H1 (cell line): ENCODE data around the gene PIK3R5. TPM values are rescaled to one million over a fixed set of nuclear protein-coding genes. Genes with fewer than 3 reads are reported as not detected.

ENCODE experiments used
- CTCF ChIA-PET: fragments of 300-600 bp; sonication (Branson Sonifier 250); formaldehyde crosslinking; loops from one replicate; lab custom pipeline; 2021; ENCODE audit not compliant: partially characterized antibody; lab: Charles Lee
- POLR2A ChIA-PET: fragments of 300-600 bp; sonication (Branson Sonifier 250); formaldehyde crosslinking; loops from one replicate; lab custom pipeline; 2021; ENCODE audit warnings: inconsistent platforms; ENCODE audit not compliant: partially characterized antibody; lab: Charles Lee
- DNase-seq, 2 experiments: peaks; one replicate each; pipeline versions ENCODE4 v3.0.0 to v3.0.0-alpha.2; 2010 to 2022; ENCODE audit warnings: low spot score in 2 of 2, low read depth in 1 of 2, mixed read lengths in 1 of 2
- FAIRE-seq: peaks from 2 replicates; lab custom pipeline; 2011; peaks lifted over from hg19 to GRCh38; lab: Jason Lieb, UNC
- H2AFZ ChIP-seq: 2 replicates; pipeline ENCODE4 v1.8.1; 2012; ENCODE audit warnings: low read length, inconsistent platforms
- H2AK5ac ChIP-seq: 2 replicates; pipeline ENCODE4 v1.6.1; 2013; ENCODE audit warnings: low read depth, low read length
- H2BK120ac ChIP-seq: replicated peaks from 2 replicates; pipeline ENCODE3; 2013; ENCODE audit warnings: low read depth, low read length, inconsistent platforms
- H2BK12ac ChIP-seq: 2 replicates; pipeline ENCODE4 v1.6.1; 2013; ENCODE audit warnings: low read depth, low read length
- H2BK15ac ChIP-seq: 2 replicates; pipeline ENCODE4 v1.6.1; 2013; ENCODE audit warnings: low read length
- H2BK20ac ChIP-seq: 2 replicates; pipeline ENCODE4 v1.6.1; 2013; ENCODE audit warnings: low read length
- H2BK5ac ChIP-seq: 2 replicates; pipeline ENCODE4 v1.6.1; 2013; ENCODE audit warnings: low read depth, low read length
- H3K14ac ChIP-seq: 2 replicates; pipeline ENCODE4 v1.6.1; 2013; ENCODE audit warnings: inconsistent platforms; ENCODE audit not compliant: insufficient read length
- H3K18ac ChIP-seq: 2 replicates; pipeline ENCODE4 v1.6.1; 2013; ENCODE audit warnings: low read length; ENCODE audit errors: extremely low read depth
- H3K23ac ChIP-seq: 2 replicates; pipeline ENCODE4 v1.6.1; 2013; ENCODE audit warnings: inconsistent platforms; ENCODE audit not compliant: insufficient read length
- H3K23me2 ChIP-seq: 2 replicates; pipeline ENCODE4 v1.6.1; 2013; ENCODE audit warnings: low read depth, low read length
- H3K27ac ChIP-seq: 2 replicates; pipeline ENCODE4 v1.6.1; 2011; ENCODE audit warnings: low read depth, low read length, inconsistent platforms
- H3K27me3 ChIP-seq, 4 experiments: replicated peaks in 1 of 4; 1 replicate in 1 of 4; 2 replicates in 3 of 4; pipeline versions ENCODE4 v1.6.1 to v1.8.1; 2011 to 2013; ENCODE audit warnings: low read length in 3 of 4, mild to moderate bottlenecking in 3 of 4, inconsistent platforms in 2 of 4, mixed read lengths in 2 of 4, moderate library complexity in 1 of 4; ENCODE audit not compliant: control insufficient read depth in 3 of 4, insufficient read depth in 3 of 4; ENCODE audit errors: extremely low read depth in 1 of 4
- H3K36me3 ChIP-seq, 4 experiments: 2 replicates each; pipeline versions ENCODE4 v1.6.1 to v1.8.1; 2011 to 2013; ENCODE audit warnings: mild to moderate bottlenecking in 4 of 4, low read length in 3 of 4, moderate library complexity in 2 of 4, control low read depth in 1 of 4, inconsistent platforms in 1 of 4; ENCODE audit not compliant: insufficient read depth in 4 of 4, control insufficient read depth in 2 of 4
- H3K4ac ChIP-seq: replicated peaks from 2 replicates; pipeline ENCODE3; 2013; ENCODE audit warnings: low read length, low read depth, mixed read lengths, inconsistent platforms; ENCODE audit not compliant: insufficient read length
- H3K4me1 ChIP-seq, 4 experiments: replicated peaks in 1 of 4; 1 replicate in 1 of 4; 2 replicates in 3 of 4; pipeline versions ENCODE4 v1.6.1 to v1.8.1; 2011 to 2013; ENCODE audit warnings: low read length in 3 of 4, inconsistent platforms in 2 of 4, mixed read lengths in 1 of 4; ENCODE audit not compliant: insufficient read depth in 4 of 4, control insufficient read depth in 3 of 4
- H3K4me2 ChIP-seq, 2 experiments: 2 replicates each; pipeline versions ENCODE4 v1.6.1 to v1.8.1; 2011 to 2013; ENCODE audit warnings: low read depth in 2 of 2, low read length in 2 of 2, control low read depth in 1 of 2, inconsistent platforms in 1 of 2, mild to moderate bottlenecking in 1 of 2; ENCODE audit not compliant: insufficient read depth in 1 of 2
- H3K4me3 ChIP-seq, 4 experiments: fragments of 200-600, 300-600 bp in 1 of 4; sonication (generic), shearing (Covaris generic), sonication (Bioruptor Twin) in 1 of 4; 2 replicates each; pipeline versions ENCODE4 v1.5.1 to v1.8.1; 2011 to 2016; ENCODE audit warnings: low read length in 4 of 4, low read depth in 3 of 4, control low read depth in 2 of 4, inconsistent platforms in 2 of 4, mild to moderate bottlenecking in 2 of 4, mixed read lengths in 1 of 4, moderate library complexity in 1 of 4; ENCODE audit not compliant: insufficient read depth in 2 of 4; ENCODE audit errors: extremely low read depth in 1 of 4
- H3K56ac ChIP-seq: replicated peaks from 2 replicates; pipeline ENCODE3; 2013; ENCODE audit warnings: low read depth, mild to moderate bottlenecking, mixed read lengths, low read length, inconsistent platforms; ENCODE audit not compliant: insufficient read length
- H3K79me1 ChIP-seq: 2 replicates; pipeline ENCODE4 v1.6.1; 2013; ENCODE audit warnings: low read depth, low read length, control low read depth
- H3K79me2 ChIP-seq, 2 experiments: 2 replicates each; pipeline versions ENCODE4 v1.6.1 to v1.8.1; 2012 to 2013; ENCODE audit warnings: low read length in 2 of 2, mild to moderate bottlenecking in 2 of 2, inconsistent platforms in 1 of 2; ENCODE audit not compliant: insufficient read depth in 2 of 2, control insufficient read depth in 1 of 2
- H3K9ac ChIP-seq, 4 experiments: replicated peaks in 1 of 4; 1 replicate in 1 of 4; 2 replicates in 3 of 4; pipeline versions ENCODE4 v1.6.1 to v1.8.1; 2011 to 2013; ENCODE audit warnings: low read depth in 3 of 4, low read length in 3 of 4, control low read depth in 2 of 4, mild to moderate bottlenecking in 2 of 4, moderate library complexity in 2 of 4, inconsistent platforms in 1 of 4; ENCODE audit errors: extremely low read depth in 1 of 4
- H3K9me3 ChIP-seq, 2 experiments: 2 replicates each; pipeline versions ENCODE4 v1.6.1 to v1.8.1; 2012 to 2013; ENCODE audit warnings: mild to moderate bottlenecking in 2 of 2, moderate library complexity in 2 of 2, control low read depth in 1 of 2, inconsistent platforms in 1 of 2, low read depth in 1 of 2, low read length in 1 of 2, mixed read lengths in 1 of 2; ENCODE audit not compliant: insufficient read depth in 2 of 2
- H4K20me1 ChIP-seq, 2 experiments: replicated peaks in 1 of 2; 2 replicates each; pipeline versions ENCODE3 to v1.8.1; 2011 to 2013; ENCODE audit warnings: inconsistent platforms in 2 of 2, low read length in 2 of 2, mild to moderate bottlenecking in 1 of 2; ENCODE audit not compliant: insufficient read depth in 2 of 2, control insufficient read depth in 1 of 2
- H4K5ac ChIP-seq: 2 replicates; pipeline ENCODE4 v1.6.1; 2013; ENCODE audit warnings: low read length, low read depth, mixed read lengths, inconsistent platforms; ENCODE audit not compliant: insufficient read length
- H4K8ac ChIP-seq: 2 replicates; pipeline ENCODE4 v1.8.0; 2013; ENCODE audit warnings: mild to moderate bottlenecking, moderate library complexity, low read length, inconsistent platforms; ENCODE audit not compliant: insufficient read depth; ENCODE audit errors: extremely low read depth
- H4K91ac ChIP-seq: replicated peaks from 2 replicates; pipeline ENCODE3; 2013; ENCODE audit warnings: low read length, mixed read lengths, inconsistent platforms; ENCODE audit not compliant: insufficient read length
- ATF3 ChIP-seq: IDR thresholded peaks from 2 replicates; pipeline ENCODE4 v1.6.1; 2011; ENCODE audit warnings: low read depth, mild to moderate bottlenecking, low read length; ENCODE audit not compliant: insufficient read depth
- BACH1 ChIP-seq: IDR thresholded peaks from 2 replicates; pipeline ENCODE4 v1.6.1; 2012; ENCODE audit warnings: low read length, improper control_type of control experiment
- PHF8 ChIP-seq: fragments of 200-600 bp; sonication (generic); conservative IDR thresholded peaks from 2 replicates; pipeline ENCODE4 v1.7.1; 2012; ENCODE audit warnings: low read depth, mild to moderate bottlenecking, inconsistent platforms, low read length, moderate library complexity
- RFX5 ChIP-seq: IDR thresholded peaks from 2 replicates; pipeline ENCODE4 v1.6.1; 2011; ENCODE audit warnings: low read depth, low read length, improper control_type of control experiment, borderline replicate concordance
- SP2 ChIP-seq: IDR thresholded peaks from 2 replicates; pipeline ENCODE4 v1.6.1; 2012; ENCODE audit warnings: mild to moderate bottlenecking, low read length, inconsistent platforms
- WGBS, 2 experiments: shearing (Covaris generic) in 1 of 2; methylation state at CpG; one replicate each; pipeline versions ENCODE4 v1.1.6 to v1.1.7; 2013 to 2015; ENCODE audit warnings: low lambda C conversion rate in 2 of 2, mixed read lengths in 2 of 2, inconsistent platforms in 1 of 2, low coverage in 1 of 2, missing lambda C conversion rate in 1 of 2; ENCODE audit not compliant: insufficient replicate concordance in 2 of 2, insufficient coverage in 1 of 2, insufficient read length in 1 of 2; ENCODE audit errors: extremely low coverage in 1 of 2, missing lambda C conversion rate in 1 of 2; 5-methylcytosine and 5-hydroxymethylcytosine counted together
- polyA plus RNA-seq, 7 experiments: library from polyadenylated mRNA; depleted of rRNA in 3 of 7; stranded (reverse) in 5 of 7; unstranded in 2 of 7; fragments of >200 nt in 5 of 7; fragments of 200-250 nt in 2 of 7; gene quantifications; 1 replicate in 5 of 7; 2 replicates in 1 of 7; 4 replicates in 1 of 7; pipeline versions ENCODE4 v1.2.1 to v1.2.3, GENCODE V29; 2011 to 2013; ENCODE audit warnings: missing spikeins in 2 of 7, mixed read lengths in 2 of 7
- total RNA-seq: library from RNA; stranded (reverse); fragmentation: NEBNext Ultra II Directional; extraction: Animal tissue kit (Norgen Biotek cat#: 25700); gene quantifications from 2 replicates; pipeline ENCODE4 v1.2.1, GENCODE V29; 2021

PIK3R5 gene
- total and polyA plus RNA-seq, 2 of the 8 experiments (the other 6 are each of a cell fraction or from before 2014, with no cell fraction given) = 2.7 to 4.3 TPM

GRCh38 chr17:8938933-8939332 lies 26.6 kb downstream of the PIK3R5 start:
- H2BK12ac ChIP-seq = no peak overlapping the region

More at GRCh38 chr17:8938933-8939332, 26.6 kb downstream of the PIK3R5 start:
- Histone ChIP-seq H2BK120ac (no peak overlapping the region), H3K56ac (no peak overlapping the region), H4K8ac (no peak overlapping the region), H3K23ac (no peak overlapping the region), H3K4ac (no peak overlapping the region), H3K4me3 (no peak overlapping the region), H3K79me1 (no peaks in the 10 kb centered on the region), H2AK5ac (no peak overlapping the region), H3K23me2 (no peaks in the 10 kb centered on the region), H3K9me3 (no peaks in the 10 kb centered on the region), H4K20me1 (no peaks in the 10 kb centered on the region), H4K5ac (no peak overlapping the region), H3K36me3 (no peaks in the 10 kb centered on the region), H3K27me3 (peaks cover 0 to under 1% (median 0%) of the 10 kb centered on the region in 4 experiments; a peak in 1 of 7 replicates), H2BK5ac (no peak overlapping the region), H2AFZ (no peak overlapping the region), H2BK20ac (no peak overlapping the region), H3K27ac (no peak overlapping the region), H3K9ac (no peak overlapping the region), H3K18ac (no peak overlapping the region), H3K4me1 (peaks cover 2 to 6% (median 6%) of the 10 kb centered on the region in 4 experiments; a peak in 5 of 7 replicates), H3K4me2 (no peak overlapping the region), H2BK15ac (no peak overlapping the region), H4K91ac (no peak overlapping the region), H3K14ac (no peak overlapping the region), H3K79me2 (no peaks in the 10 kb centered on the region)
- TF ChIP-seq RFX5 (no peak), SP2 (no peak), PHF8 (no peak), ATF3 (no peak), BACH1 (no peak)
- no peak for FAIRE-seq
- ChIA-PET CTCF (no interaction called here), POLR2A (no interaction called here)
- WGBS, 2 experiments = 83% methylated on average over 5 of the region's 5 CpGs; no CpG with 5 or more reads in 1 of the 2 experiments
- DNase-seq = no peak
